T-helper 1 cell (primary cell): Measurements from ENCODE around the gene LANCL2.
"Not testable (repeated sequence)": the region's sequence is repeated elsewhere in the genome, so short reads cannot be mapped to it uniquely, and the experiment has no call there.

Experiments
- DNase-seq, 5 donors: peaks; one replicate each; pipeline ENCODE4 v3.0.0-alpha.2; 2012 to 2020

Gene LANCL2

DNA sequence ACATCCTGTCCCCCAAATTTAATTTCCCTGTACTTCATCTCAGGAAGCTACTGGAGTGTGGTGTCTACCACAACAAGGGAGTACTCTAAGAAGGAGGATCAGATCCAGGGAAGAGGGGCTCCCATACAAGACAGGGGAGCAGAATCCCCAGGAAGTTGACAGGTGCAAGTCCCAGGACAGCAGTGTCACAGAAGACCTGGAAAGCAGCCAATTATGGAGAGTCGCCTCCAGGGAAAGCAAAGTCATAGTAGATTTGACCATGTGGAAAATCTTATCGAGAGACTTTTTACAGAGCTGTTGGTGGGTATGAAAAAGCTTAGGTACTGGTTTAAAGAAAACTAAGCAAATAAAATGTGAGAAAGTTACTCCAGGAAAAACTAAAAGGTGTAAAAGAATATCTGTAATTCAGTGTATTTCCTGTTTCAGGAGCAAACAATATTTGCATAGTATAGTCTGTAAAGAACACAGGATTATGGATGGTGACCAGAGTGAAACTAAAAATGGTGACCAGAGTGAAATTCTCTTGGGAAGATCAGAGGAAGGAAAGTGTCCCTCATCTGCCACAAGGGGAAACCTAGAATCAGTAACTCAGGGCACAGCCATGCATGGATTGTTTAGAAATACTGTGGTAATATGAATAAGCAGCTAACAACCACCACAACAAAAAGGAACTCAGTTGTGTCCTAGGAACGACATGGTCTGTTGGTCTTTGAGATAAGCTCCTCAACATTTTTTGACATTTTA lies 44.5 kb downstream of the LANCL2 start:
- no peak for DNase-seq

DNA sequence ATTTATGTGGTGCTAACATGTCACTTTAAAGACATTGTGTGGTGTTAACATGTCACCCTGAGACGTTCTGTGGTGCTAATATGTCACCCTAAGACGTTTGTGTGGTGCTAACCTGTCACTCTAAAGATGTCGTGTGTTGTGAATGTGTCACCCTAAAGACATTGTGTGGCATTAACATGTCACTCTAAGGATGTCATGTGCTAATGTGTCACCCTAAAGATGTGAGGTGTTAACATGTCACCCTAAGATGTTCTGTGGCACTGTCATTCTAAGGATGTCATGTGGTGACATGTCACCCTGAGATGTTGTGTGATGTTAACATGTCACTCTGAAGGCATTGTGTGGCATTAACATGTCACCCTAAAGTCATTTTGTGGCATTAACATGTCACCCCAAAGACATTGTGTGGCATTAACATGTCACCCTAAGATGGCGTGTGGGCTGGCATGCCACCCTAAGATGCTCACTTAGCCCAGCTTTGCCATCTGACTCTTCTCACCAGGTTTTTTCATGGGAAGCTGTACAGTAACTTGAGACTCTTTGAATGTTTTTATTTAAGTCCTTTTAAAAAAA lies 45.6 kb downstream of the LANCL2 start:
- no peak for DNase-seq

DNA sequence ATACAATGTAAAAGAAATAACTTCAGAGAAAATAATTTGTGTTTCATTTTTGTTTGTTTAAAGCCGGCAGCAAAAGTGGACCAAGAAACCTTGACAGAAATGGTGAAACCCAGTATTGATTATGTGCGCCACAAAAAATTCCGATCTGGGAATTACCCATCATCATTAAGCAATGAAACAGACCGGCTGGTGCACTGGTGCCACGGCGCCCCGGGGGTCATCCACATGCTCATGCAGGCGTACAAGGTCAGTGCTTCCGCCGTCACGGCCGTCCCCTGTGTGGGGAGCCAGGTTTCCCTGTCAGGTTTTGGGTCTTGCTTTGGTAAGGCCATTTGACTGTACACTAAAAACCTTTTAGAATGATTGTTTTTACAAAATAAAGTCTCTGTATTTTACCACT lies 46.7 kb downstream of the LANCL2 start:
- no peak for DNase-seq

DNA sequence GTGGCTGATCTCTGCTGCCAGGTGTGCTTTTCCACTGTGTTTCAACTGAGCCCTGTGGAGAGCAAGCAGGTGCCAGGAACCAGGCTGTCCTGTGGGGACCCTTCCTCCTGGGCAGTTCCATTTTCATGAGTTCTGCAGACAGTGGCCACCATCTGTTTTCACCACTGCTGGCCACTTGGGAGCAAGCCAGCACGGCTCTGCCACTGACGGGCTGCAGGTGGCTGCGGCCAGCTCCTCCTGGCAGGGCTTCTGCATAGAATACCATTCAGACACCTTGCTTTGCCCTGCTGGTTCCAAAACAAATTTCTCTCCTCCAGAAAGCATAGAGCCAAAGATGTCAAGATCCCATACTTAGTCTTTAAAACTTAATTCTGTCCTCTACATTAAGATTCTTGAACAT lies 48.3 kb downstream of the LANCL2 start:
- no peak for DNase-seq

DNA sequence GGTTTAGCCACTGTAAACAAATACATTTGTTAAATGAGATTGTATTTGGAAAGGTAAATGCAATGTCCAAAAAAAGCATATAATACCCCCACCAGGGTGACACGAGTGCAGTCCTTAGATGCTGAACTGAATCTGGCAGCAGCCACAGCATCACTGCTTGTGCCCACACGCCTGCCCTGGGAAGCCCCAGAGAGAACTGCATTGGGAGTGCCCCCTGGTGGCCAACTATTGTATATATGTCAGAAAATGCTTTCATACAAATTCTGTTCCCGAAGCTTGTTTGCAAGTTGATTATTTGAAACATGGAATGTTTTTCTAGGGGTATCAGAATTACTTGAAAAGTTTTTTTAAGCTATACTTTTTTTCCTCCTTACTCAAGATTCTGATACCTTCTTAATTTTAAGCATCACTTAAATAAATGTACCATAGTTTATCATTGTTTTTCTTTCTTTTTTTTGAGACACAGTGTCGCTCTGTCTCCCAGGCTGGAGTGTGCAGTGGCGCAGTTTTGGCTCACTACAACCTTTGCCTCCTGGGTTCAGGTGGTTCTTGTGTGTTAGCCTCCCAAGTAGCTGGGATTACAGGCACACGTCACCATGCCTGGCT lies 50.1 kb downstream of the LANCL2 start:
- DNase-seq = peak; percentile 47 to 81 (median 71)

DNA sequence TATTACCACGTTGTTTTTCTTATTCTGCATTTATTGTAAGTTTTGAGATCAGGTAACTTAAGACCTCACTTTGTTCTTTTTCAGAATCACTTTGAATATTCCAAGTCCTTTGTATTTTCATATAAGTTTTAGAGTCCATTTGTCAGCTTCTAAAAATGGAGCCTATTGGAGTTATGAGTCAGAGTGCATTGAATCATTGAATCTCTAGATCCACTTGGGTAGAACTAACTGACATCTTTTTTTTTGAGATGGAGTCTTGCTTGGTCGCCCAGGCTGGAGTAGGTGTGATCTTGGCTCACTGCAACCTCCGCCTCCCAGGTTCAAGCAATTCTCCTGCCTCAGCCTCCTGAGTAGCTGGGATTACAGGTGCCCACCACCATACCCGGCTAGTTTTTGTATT lies 52.3 kb downstream of the LANCL2 start:
- not testable (repeated sequence) for DNase-seq

DNA sequence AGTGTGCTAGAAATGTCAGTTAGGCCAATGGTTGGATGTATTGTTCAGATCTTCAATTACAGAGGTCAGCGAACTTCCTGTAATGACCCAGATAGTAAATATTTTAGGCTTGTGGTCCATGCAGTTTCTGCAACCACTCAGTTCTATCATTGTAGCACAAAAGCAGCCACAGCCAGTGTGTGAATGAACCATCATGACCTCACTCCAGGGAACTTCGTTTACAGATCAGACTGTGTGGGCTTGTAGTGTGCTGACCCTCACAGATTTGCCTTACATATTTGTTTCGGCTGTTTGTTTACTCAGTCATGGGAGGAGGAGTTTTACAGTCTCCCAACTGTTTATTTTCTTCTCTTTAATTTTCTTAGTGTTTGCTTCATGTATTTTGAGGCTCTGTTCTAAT lies 55.4 kb downstream of the LANCL2 start:
- DNase-seq = no peak

DNA sequence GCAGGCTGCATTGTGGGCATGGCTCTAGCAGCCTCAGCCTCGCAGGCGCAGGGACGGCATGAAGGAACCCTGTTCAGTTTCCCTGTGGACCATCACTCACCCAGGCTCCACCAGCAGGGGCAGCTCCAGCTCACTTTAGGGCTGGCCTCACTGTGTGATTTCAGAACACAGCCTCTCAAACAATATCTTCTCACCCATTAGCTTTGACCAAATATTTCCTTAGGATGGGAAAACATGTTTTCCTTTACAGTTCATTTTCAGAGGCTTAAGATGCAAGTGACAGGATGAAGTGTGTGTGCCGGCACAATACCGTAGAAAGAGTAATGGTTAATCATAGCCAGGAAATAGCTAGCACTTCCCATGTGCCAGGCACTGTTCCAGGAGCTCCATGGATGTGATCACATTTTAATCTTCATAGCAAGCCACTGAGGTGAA lies 58.2 kb downstream of the LANCL2 start:
- no peak for DNase-seq

DNA sequence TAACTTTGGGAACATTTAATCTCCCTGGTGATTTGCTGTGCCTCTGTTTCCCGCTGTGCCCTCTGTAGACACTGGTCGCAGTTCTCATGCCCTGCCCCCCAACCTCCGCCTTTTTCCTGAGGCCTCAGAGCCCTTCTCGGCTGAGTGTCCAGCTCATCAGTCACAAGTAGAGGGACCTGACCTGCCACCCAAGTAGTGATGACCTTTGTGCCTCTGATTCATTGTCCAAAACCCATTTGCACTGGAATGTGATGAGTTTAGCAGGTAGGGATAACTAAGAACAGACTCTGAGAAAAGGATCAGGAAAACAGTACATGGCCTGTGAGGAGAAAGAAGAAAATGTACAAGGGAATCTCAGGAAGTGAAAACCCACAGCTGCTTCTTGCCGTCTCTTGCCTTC lies 58.8 kb downstream of the LANCL2 start:
- DNase-seq = no peak

DNA sequence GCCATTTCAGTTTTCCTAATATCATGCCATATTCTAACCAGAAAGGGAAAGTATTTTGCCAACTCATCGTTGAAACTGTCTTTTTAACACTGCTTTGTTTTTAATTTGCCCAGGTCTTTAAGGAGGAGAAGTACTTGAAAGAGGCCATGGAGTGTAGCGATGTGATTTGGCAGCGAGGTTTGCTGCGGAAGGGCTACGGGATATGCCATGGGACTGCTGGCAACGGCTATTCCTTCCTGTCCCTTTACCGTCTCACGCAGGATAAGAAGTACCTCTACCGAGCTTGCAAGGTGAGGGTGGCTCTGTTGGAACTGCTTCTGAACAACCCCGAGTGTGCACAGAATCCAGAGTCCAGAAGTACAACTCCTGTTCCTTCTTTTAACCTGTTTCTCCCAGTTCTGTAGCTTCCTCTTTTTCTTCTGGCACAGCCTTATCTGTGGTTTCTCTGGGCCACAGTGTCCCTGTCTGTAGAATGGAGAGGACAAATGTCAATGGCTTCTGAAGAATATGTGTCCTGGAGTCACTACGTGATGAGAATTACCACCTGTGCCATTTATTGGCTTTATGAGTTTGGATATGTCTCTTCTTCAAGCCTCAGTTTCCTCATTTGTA lies 60.1 kb downstream of the LANCL2 start:
- DNase-seq = no peak

DNA sequence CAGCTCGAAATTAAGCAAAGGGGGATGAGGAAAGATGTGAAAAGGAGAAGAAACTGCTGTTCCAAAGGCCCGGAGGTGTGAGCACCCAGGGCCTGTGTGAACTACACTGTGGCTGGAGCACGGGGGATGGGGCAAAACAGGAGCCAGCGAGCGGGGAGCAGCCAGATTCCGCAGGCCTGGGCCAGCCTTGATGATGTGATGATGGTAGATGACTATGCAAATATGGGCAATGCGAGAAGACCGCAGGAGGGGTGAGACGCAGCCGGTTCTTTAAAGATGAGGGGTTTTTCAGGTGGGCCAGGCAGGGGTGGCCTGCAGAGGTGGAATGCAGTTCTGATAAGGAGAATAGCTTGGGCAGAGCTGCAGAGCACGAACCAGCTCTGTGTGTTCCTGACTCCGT lies 61.5 kb downstream of the LANCL2 start:
- no peak for DNase-seq

DNA sequence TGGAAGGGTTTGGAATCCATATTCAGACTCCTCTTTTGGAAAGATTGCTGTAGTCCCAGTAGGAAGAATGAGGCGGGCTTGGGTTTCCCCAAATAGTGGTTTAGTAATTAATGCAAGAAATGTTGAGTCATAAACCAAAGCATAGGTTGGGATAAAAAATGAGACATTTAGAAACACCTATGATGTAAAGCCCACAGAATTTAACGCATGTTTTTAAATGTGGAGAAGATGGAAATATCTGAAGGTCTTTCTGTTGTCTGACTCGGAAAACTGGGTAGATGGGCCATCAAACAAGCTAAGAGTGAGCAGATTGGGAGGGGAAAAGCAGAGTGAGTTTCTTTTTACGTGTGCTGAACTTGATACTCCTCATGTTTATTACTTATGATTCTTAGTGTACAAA lies 62.2 kb downstream of the LANCL2 start:
- no peak for DNase-seq

DNA sequence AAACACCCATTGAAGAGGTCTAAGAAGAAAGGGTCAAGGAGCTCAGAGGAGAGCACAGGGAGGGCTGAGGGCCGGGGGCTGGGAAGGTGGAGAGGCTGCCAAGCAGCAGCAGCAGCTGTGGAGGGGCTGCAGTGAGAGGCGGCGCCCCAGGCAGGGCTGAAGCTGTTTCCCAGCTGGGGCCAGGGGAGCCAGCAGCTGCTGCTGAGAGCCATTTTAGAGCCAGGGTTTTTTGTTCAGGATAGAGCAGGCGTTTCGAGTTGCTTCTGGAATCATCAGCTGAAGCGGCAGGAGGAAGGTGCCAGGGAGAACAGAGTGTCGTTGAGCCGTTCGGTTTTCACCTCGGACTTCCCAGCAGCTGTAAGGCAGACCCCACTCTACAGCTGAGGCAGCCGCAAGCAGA lies 62.7 kb downstream of the LANCL2 start:
- no peak for DNase-seq

DNA sequence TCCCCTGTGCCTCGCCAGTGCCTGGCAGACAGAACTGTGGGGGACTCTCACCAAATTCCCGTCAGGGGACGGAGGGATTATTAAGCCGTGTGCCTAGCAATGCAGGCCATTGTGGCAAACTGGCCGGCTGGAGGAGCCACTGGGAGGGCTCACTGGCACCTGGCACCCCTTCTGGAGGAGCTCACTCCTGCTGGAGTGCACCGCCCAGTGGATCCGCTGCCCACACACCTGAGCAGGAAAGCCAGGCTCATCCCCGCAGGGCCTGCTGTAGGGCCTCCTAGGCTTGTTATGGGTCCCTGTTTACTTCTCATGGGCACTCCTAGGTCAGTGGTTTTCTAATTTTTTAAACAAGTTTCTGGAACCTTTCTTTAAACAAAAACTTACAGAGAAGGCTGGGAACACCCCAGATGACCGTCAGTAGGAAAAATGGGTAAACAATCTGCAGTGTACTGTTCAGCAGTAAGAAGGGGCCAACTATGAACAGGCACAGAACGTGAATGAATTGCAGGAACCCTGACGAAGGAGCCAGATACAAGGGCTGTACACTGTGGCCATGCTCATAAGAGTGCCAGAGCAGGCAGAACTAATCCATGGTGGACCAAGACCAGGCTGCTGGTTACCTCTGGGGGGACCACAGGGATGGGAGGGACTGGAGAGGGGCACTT lies 64.8 kb downstream of the LANCL2 start:
- no peak for DNase-seq

DNA sequence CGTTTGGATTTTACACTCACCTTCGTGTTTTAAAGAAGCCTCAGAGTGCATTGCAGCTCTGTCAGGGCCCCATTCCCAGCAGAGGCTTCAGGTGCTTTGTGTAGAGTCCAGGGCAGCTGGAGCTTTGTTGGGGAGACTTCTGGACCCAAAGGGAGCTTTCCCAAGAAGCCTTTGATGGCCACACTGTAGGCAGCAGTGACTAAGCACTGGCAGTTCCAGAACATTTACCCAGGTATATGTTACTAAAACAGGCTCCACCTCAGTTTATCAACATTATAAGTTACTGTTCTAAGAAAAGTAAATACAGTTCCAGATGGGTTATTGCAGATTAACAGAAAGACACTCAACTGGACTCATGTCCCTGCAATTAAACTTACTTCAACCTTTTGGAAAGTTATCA lies 66.8 kb downstream of the LANCL2 start:
- DNase-seq = no peak

DNA sequence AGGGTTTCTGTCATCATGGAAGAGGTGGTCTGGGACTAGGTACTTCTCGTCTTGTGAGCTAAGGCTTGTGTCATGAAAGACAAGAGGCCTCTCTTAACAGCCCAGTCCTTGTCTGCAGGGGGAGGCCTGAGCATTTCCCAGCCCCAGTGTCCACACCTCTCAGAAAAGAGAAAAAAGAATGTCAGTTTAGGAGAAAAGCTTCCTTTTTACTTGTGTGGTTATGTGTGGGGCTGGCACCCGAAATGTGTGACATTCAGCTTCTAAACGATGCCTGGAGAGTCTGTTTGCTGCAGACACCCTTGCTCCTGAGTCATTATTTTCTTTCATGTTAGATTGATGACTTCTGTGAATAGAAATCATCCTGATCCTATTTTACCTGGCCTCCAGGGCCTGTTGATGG lies 67.4 kb downstream of the LANCL2 start:
- DNase-seq = no peak

DNA sequence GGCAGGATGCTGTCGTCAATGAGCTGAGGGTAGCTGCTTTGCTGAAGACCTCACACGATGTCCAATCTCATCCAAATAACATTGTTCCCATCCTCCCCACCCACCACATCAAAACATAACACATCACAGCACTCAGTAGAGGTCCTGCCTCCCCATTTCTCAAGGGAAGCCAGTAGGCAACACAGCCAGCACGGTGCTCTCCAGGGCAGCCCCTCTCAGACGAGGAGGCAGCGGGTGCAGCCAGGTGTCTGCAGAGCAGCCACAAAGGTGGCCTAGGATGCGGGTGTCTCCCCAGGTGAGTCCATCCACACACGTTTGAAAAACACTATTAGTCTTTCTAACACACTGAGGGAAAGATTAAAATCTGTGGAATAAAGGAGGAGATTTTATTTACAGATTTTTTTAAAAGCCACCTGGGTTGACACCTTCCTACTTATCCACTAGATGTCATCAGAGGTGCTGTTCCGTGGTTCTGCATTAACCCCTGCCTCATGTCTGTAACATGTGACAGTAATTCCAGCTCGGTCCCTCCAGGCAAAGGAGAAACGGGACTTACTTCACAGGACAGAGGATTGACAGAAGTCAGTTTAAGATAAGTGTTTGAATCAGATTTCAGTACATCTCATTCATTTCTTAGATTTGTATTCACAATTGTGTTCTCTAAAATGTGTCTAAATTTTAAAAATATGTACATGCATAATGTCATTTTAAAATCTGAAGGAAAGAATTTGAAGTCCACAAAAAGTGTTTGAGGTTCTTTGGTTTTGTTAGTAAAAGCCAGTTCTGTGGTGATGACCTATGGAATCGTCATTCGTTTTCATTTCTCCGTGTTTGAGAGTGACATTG lies 68.0 kb downstream of the LANCL2 start:
- peak in 2 of 5 donors; percentile 6 to 39 for DNase-seq

DNA sequence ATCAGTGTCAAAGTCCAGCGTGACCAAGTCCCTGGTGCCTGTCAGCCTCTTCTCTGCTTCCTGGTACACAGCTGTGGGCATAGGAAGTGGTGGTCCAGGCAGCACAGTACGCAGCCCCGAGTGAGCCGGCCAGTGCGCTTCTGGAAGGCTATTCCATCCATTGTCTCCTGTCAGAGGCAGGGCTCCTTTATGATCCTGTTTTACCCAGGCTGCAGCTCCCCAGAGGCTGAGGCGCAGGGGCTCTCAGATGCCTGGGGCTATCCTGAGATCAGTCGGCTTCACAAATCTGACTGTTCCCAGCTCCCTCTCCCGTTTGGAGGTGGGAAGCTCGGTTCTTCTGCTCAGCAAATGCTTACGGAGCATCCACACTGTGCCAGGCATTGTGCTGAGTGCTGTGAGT lies 70.3 kb downstream of the LANCL2 start:
- no peak for DNase-seq

DNA sequence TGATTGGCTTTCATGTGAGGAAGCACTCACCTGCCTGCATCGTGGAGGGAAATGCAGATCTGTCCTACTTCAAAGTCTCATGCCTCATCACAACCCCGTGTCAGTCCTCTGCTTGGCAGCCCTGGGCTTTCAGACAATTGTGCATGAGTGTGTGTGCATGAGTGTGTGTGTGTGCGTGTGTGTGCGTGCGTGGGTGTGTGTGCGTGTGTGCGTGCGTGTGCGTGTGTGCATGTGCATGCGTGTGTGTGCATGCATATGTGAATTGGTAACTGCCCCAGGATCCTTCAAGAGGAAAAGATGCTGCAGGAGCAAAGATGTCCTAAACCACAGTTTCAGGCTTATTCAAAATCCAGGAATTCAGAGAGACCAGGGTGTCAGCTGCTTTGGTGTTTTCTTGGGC lies 71.3 kb downstream of the LANCL2 start:
- no peak for DNase-seq

DNA sequence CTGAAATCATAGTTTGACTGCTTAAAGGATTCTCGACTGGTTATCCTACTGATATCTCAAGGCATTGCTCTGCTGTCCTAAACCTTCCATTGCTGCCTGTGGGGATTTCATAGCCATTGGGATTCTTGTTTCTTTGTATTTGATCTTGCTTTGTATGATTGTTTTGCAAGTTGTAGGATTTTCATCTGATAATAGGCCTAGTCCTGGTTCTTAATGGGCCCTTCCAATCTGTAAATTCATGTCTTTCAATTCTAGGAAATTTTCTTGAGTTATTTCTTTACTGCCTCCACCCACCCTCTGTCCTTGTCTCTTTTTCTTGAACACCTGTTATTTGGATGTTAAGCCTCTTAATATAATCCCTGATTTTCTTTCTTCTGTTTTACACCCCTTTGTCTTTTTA lies 72.2 kb downstream of the LANCL2 start:
- DNase-seq = no peak

DNA sequence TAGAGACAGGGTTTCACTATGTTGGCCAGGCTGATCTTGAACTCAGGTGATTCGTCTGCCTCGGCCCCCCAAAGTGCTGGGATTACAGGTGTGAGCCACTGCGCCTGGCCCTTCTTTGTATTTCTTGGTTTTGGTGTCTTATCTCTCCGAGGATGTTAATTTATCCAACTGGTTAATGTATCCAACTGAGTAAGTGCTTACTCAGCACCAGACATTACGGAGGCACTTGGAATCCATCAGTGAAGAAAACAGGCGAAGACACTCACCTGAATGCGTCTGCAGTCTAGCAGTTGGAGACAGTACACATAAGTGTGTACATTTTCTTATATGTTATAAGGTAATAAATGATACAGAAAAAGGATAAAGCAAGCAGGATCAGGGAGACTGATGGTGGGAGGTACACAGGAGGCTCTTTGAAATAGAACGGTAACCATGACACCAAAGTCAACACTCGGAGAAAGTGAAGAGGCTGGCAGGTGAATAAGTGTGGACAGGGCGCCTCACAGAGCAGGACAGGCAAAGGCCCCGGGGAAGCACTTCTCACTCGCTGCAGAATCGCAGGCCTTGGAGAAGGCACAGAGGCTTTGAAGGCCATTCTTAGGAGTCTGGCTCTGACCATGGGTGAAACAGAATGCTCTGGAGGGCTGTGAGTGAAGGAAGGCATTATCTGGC lies 73.1 kb downstream of the LANCL2 start:
- no peak for DNase-seq
